ENCODE data around the gene ORM2.

Gene ORM2

DNA sequence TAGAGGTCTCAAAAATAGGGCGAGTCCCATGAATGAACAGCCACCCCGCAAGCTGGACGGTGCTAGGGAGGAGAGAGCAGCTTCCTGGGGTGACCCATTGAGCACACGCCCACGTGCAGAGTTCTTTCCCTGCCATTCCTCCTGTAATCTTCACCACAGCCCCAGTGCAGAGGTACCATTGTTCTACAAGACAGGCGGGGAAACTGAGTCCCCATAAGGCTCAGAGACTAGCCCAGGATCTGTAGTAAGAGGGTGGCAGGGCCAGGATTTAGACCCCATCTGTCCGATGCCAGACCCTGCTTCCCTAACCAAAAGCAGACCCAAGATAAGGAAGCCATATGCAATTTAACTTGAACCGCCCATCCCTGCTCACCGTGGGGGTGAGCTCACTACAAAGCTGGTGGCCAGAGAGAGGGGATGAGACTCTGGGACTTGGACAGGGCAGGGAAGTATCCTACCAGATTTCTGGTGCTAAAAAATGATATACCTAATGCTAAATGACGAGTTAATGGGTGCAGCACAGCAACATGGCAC is 43.5 kb upstream of the ORM2 start:
- Histone ChIP-seq H3K9me3 (ENCODE audit: control insufficient read depth, low read length) (no peaks in the 10 kb centered on the region), H3K4me1 (ENCODE audit: control insufficient read depth, insufficient read depth, low read length, poor library complexity, severe bottlenecking) (no peaks in the 10 kb centered on the region), H3K27ac (ENCODE audit: insufficient read depth, low read length, poor library complexity, severe bottlenecking) (no peak overlapping the region), H3K36me3 (ENCODE audit: control insufficient read depth, insufficient read depth, low read length) (no peaks in the 10 kb centered on the region), H3K4me3 (ENCODE audit: insufficient read depth, low read depth, low read length, poor library complexity, severe bottlenecking) (no peak overlapping the region), H3K27me3 (replicated peaks; ENCODE audit: control insufficient read depth, insufficient read depth, low read length, poor library complexity, severe bottlenecking) (no peaks in the 10 kb centered on the region)
- no peak for DNase-seq

DNA sequence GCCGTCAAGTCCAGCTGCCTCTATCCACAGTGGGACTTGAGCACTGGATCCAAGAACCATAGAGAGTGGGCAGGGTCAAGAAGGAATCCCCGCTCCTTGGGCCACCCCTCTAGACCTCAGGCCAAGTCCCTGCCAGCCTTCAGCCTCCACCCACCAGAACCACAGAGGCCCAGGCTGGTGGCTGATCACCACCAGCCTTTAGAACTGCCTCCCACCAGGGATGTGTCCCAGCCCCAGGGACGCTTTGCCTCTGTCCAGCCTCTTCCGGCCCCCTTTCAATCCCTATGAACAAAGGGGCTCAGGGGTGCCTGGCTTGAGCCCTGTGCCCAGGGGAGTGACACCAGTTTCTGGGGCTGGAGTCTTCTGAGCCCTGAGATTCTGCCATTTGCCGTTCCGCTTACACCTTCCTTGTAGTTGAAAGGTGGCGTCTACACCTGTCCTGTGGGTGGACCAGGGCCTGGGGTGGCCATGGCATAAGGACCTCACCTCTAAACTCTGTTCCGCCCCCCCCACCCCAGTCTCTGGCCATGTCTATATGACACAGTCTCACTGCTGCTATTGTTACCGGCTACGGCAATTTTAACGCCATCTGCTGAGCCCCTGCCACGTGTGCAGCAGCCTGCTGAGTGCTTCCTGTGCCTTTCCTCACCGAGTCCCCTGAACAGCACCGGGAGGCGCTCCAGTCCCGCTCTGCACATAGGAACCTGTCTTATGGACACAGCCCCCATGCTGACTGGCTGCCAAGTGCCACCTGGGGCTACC is 42.5 kb upstream of the ORM2 start:
- H3K27ac ChIP-seq (ENCODE audit: insufficient read depth, low read length, poor library complexity, severe bottlenecking), result no peak overlapping the region
- DNase-seq, result no peak
- H3K9me3 ChIP-seq (ENCODE audit: control insufficient read depth, low read length), result no peaks in the 10 kb centered on the region
- no peaks in the 10 kb centered on the region for H3K36me3 ChIP-seq (ENCODE audit: control insufficient read depth, insufficient read depth, low read length)
- H3K4me3 ChIP-seq (ENCODE audit: insufficient read depth, low read depth, low read length, poor library complexity, severe bottlenecking), result no peak overlapping the region
- H3K4me1 ChIP-seq (ENCODE audit: control insufficient read depth, insufficient read depth, low read length, poor library complexity, severe bottlenecking), result no peaks in the 10 kb centered on the region
- H3K27me3 ChIP-seq (replicated peaks; ENCODE audit: control insufficient read depth, insufficient read depth, low read length, poor library complexity, severe bottlenecking), result no peaks in the 10 kb centered on the region

GRCh38 chr9:114287763-114288192 is 41.9 kb upstream of the ORM2 start:
- H3K27ac ChIP-seq (ENCODE audit: insufficient read depth, low read length, poor library complexity, severe bottlenecking), result no peak overlapping the region

DNA sequence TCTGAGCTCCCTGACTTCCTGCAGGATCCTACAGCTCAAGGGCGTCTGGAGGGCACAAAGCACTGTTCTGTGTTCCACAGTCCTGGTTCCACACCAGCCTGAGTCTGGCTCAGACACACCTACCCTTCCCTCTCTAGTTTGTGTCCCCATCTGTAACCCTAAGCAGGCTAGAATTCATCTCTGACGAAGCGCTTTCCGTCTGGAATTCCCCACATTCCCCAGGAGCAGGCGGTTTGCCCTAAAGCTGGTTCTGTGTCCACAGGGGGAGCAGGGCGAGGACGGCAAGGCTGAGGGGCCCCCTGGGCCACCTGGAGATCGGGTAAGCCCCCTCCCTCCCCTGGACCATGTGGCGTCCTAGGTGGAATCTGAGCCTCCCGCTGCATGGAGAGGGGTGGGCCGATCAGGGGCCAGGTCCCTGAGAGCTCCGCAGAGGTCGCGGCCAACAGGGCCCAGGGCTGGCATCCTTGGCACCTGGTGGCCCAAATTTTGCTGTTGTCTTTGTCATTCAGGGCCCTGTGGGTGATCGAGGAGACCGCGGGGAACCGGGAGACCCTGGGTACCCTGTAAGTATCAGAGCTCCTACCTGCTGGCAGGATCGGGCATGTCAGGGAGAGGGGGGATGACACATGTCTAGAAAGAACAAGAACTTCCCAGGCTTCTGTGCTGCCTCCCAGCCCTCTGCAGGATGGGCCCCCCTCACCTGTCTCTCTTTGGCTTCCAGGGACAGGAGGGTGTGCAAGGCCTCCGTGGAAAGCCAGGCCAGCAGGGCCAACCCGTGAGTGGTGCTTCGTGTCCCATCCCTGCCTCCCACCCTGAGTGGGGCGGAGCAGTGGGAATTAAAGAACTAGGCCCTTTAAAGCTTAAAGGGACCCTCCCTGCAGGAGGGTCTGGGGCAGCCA is 41.2 kb upstream of the ORM2 start:
- Histone ChIP-seq H3K27ac (ENCODE audit: insufficient read depth, low read length, poor library complexity, severe bottlenecking) (no peak overlapping the region), H3K9me3 (ENCODE audit: control insufficient read depth, low read length) (no peaks in the 10 kb centered on the region), H3K36me3 (ENCODE audit: control insufficient read depth, insufficient read depth, low read length) (no peaks in the 10 kb centered on the region), H3K27me3 (replicated peaks; ENCODE audit: control insufficient read depth, insufficient read depth, low read length, poor library complexity, severe bottlenecking) (no peaks in the 10 kb centered on the region), H3K4me1 (ENCODE audit: control insufficient read depth, insufficient read depth, low read length, poor library complexity, severe bottlenecking) (no peaks in the 10 kb centered on the region), H3K4me3 (ENCODE audit: insufficient read depth, low read depth, low read length, poor library complexity, severe bottlenecking) (no peak overlapping the region)
- DNase-seq, result no peak

More at GRCh38 chr9:114287763-114288192, 41.9 kb upstream of the ORM2 start:
- no peak for DNase-seq
- Histone ChIP-seq H3K4me3 (ENCODE audit: insufficient read depth, low read depth, low read length, poor library complexity, severe bottlenecking) (no peak overlapping the region), H3K27me3 (replicated peaks; ENCODE audit: control insufficient read depth, insufficient read depth, low read length, poor library complexity, severe bottlenecking) (no peaks in the 10 kb centered on the region), H3K36me3 (ENCODE audit: control insufficient read depth, insufficient read depth, low read length) (no peaks in the 10 kb centered on the region), H3K9me3 (ENCODE audit: control insufficient read depth, low read length) (no peaks in the 10 kb centered on the region), H3K4me1 (ENCODE audit: control insufficient read depth, insufficient read depth, low read length, poor library complexity, severe bottlenecking) (no peaks in the 10 kb centered on the region)

GRCh38 chr9:114289106-114289505 is 40.6 kb upstream of the ORM2 start:
- no peaks in the 10 kb centered on the region for H3K9me3 ChIP-seq (ENCODE audit: control insufficient read depth, low read length)
- H3K27me3 ChIP-seq (replicated peaks; ENCODE audit: control insufficient read depth, insufficient read depth, low read length, poor library complexity, severe bottlenecking), result no peaks in the 10 kb centered on the region
- no peaks in the 10 kb centered on the region for H3K36me3 ChIP-seq (ENCODE audit: control insufficient read depth, insufficient read depth, low read length)
- H3K4me3 ChIP-seq (ENCODE audit: insufficient read depth, low read depth, low read length, poor library complexity, severe bottlenecking), result no peak overlapping the region
- H3K4me1 ChIP-seq (ENCODE audit: control insufficient read depth, insufficient read depth, low read length, poor library complexity, severe bottlenecking), result no peaks in the 10 kb centered on the region
- no peak for DNase-seq
- no peak overlapping the region for H3K27ac ChIP-seq (ENCODE audit: insufficient read depth, low read length, poor library complexity, severe bottlenecking)

DNA sequence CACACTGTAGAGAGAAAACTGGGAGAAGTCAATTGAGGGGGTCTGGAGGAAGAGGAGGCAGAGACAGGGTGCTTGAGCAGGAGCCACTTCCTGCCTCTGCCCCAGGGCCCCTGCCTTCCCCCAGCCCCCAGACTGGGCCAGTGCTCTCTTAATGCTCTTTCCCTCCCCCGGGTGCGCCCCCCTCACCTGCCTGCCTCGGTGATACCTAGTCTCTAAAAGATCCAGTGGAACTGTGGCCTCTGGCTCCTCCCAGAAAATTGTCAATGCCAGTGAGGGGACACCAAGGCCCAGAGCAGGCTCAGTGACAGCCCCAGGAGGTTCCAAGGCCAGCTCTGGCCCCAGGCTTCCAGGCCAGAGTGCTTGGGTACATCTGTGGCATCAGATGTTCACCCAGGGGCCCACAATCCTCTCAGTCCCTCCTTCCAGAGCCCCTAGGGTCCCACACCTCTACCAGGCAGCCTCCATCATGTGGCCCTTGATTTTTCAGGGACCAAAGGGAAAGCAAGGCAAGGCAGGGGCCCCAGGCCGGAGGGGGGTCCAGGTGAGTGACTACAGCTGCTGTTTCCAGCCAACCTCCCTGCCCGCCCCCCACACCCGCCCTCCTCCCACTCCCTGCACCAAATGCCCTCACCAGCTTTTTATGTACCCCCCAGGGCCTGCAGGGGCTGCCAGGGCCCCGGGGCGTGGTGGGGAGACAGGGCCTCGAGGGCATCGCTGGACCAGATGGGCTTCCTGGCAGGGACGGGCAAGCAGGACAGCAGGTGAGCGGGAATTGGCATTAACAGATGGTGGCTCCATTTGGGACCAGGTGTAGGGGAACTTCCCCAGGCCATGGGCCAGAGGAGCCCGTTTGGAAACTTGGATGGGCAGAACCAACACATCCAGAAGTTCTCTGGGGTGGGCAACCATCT is 39.8 kb upstream of the ORM2 start:
- Histone ChIP-seq H3K4me3 (ENCODE audit: insufficient read depth, low read depth, low read length, poor library complexity, severe bottlenecking) (no peak overlapping the region), H3K27ac (ENCODE audit: insufficient read depth, low read length, poor library complexity, severe bottlenecking) (no peak overlapping the region), H3K4me1 (ENCODE audit: control insufficient read depth, insufficient read depth, low read length, poor library complexity, severe bottlenecking) (no peaks in the 10 kb centered on the region), H3K36me3 (ENCODE audit: control insufficient read depth, insufficient read depth, low read length) (no peaks in the 10 kb centered on the region), H3K27me3 (replicated peaks; ENCODE audit: control insufficient read depth, insufficient read depth, low read length, poor library complexity, severe bottlenecking) (no peaks in the 10 kb centered on the region), H3K9me3 (ENCODE audit: control insufficient read depth, low read length) (no peaks in the 10 kb centered on the region)
- no peak for DNase-seq

- Histone ChIP-seq H3K9me3 (ENCODE audit: control insufficient read depth, low read length) (no peaks in the 10 kb centered on the region), H3K4me3 (ENCODE audit: insufficient read depth, low read depth, low read length, poor library complexity, severe bottlenecking) (no peak overlapping the region), H3K36me3 (ENCODE audit: control insufficient read depth, insufficient read depth, low read length) (no peaks in the 10 kb centered on the region), H3K27me3 (replicated peaks; ENCODE audit: control insufficient read depth, insufficient read depth, low read length, poor library complexity, severe bottlenecking) (no peaks in the 10 kb centered on the region), H3K27ac (ENCODE audit: insufficient read depth, low read length, poor library complexity, severe bottlenecking) (no peak overlapping the region), H3K4me1 (ENCODE audit: control insufficient read depth, insufficient read depth, low read length, poor library complexity, severe bottlenecking) (no peaks in the 10 kb centered on the region)
- DNase-seq, result no peak
These were observed 39.1 kb upstream of the ORM2 start for GRCh38 chr9:114290561-114290986.

GRCh38 chr9:114291064-114291474 is 38.6 kb upstream of the ORM2 start:
- DNase-seq, result peak; percentile 25 to 54 (median 32)

DNA sequence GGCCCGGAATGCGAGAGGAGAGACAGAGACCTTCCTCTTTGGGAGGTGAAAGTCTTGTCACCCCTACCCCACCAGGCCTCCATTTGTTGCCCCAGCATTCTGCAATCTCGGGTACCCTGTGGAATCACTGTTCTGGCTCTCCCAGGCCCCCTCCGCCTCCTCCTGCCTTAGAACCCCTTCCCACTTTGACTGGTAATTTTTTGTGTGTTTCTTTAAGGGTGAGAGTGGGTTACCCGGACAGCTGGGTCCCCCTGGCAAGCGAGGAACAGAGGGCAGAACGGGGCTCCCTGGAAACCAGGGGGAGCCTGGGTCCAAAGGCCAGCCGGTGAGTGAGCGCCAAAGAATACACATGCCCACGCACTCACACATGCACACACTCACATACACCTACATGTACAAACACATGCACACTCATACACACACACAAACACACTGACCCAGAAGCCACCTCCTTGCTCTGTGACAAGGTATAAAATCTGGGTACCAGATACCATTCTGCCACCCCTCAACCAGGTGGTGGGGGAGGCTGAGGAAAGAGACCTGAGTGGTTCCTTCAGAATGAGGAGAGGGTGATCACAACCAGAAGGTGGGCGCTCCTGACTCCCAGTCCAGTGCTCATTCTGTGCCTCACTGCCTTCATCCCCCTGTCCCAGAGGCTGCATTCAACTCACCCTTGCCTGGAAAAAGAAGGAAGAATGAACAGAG is 37.6 kb upstream of the ORM2 start:
- no peaks in the 10 kb centered on the region for H3K36me3 ChIP-seq (ENCODE audit: control insufficient read depth, insufficient read depth, low read length)
- no peak overlapping the region for H3K4me3 ChIP-seq (ENCODE audit: insufficient read depth, low read depth, low read length, poor library complexity, severe bottlenecking)
- H3K27ac ChIP-seq (ENCODE audit: insufficient read depth, low read length, poor library complexity, severe bottlenecking), result no peak overlapping the region
- H3K27me3 ChIP-seq (replicated peaks; ENCODE audit: control insufficient read depth, insufficient read depth, low read length, poor library complexity, severe bottlenecking), result no peaks in the 10 kb centered on the region
- no peaks in the 10 kb centered on the region for H3K9me3 ChIP-seq (ENCODE audit: control insufficient read depth, low read length)
- no peaks in the 10 kb centered on the region for H3K4me1 ChIP-seq (ENCODE audit: control insufficient read depth, insufficient read depth, low read length, poor library complexity, severe bottlenecking)
- DNase-seq, result no peak

More at GRCh38 chr9:114291064-114291474, 38.6 kb upstream of the ORM2 start:
- H3K27ac ChIP-seq (ENCODE audit: insufficient read depth, low read length, poor library complexity, severe bottlenecking), result no peak overlapping the region
- no peaks in the 10 kb centered on the region for H3K36me3 ChIP-seq (ENCODE audit: control insufficient read depth, insufficient read depth, low read length)
- no peaks in the 10 kb centered on the region for H3K9me3 ChIP-seq (ENCODE audit: control insufficient read depth, low read length)
- no peak overlapping the region for H3K4me3 ChIP-seq (ENCODE audit: insufficient read depth, low read depth, low read length, poor library complexity, severe bottlenecking)
- H3K27me3 ChIP-seq (replicated peaks; ENCODE audit: control insufficient read depth, insufficient read depth, low read length, poor library complexity, severe bottlenecking), result no peaks in the 10 kb centered on the region
- H3K4me1 ChIP-seq (ENCODE audit: control insufficient read depth, insufficient read depth, low read length, poor library complexity, severe bottlenecking), result no peaks in the 10 kb centered on the region
